ENCODE results near the gene SMNDC1.

DNA sequence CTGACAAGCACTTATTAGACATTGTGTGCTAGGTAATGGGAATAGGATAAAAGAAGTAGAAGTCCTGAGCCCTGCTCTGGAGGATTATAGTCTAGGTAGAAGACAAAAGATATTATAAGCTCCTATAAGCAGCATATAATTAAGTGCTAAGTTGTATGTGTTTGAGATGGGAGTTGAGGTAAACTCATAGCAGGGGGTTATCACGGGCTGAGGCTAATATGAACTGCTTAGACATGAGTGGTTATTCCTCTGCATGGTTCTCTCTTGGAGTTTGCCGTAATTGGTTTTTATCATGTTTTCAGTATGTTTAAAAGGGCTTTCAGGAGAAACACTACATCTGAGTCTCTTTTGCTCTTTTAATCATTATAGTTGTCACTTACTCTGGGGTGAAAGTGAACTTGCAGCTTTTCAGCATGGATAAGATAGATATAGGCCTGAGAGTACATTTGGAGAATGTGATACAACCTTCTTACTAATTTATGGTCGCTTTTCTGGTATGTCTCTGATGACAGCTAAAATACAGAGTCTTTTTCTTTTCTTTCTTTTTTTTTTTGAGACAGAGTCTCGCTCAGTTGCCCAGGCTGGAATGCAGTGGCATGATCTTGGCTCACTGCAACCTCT, 39.0 kb downstream of the SMNDC1 start:
- TF ChIP-seq, protein P1, sequence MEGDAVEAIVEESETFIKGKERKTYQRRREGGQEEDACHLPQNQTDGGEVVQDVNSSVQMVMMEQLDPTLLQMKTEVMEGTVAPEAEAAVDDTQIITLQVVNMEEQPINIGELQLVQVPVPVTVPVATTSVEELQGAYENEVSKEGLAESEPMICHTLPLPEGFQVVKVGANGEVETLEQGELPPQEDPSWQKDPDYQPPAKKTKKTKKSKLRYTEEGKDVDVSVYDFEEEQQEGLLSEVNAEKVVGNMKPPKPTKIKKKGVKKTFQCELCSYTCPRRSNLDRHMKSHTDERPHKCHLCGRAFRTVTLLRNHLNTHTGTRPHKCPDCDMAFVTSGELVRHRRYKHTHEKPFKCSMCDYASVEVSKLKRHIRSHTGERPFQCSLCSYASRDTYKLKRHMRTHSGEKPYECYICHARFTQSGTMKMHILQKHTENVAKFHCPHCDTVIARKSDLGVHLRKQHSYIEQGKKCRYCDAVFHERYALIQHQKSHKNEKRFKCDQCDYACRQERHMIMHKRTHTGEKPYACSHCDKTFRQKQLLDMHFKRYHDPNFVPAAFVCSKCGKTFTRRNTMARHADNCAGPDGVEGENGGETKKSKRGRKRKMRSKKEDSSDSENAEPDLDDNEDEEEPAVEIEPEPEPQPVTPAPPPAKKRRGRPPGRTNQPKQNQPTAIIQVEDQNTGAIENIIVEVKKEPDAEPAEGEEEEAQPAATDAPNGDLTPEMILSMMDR (conservative IDR thresholded peaks at IDR 0.05; ENCODE audit: low read length): no peak
- TF ChIP-seq EZH2phosphoT487 (IDR thresholded peaks at IDR 0.05; ENCODE audit: borderline replicate concordance): no peak

Measured in Loucy (cell line).